ENCODE results near the gene KIAA0040. TPM values are rescaled to one million over a fixed set of nuclear protein-coding genes. Genes with fewer than 3 reads are reported as not detected.
A peak's percentile ranks its signal among the peaks of the same experiment; 100 is the strongest.

Gene KIAA0040
- total RNA-seq, 1 experiment from 2014 or later: 8.3 TPM

DNA sequence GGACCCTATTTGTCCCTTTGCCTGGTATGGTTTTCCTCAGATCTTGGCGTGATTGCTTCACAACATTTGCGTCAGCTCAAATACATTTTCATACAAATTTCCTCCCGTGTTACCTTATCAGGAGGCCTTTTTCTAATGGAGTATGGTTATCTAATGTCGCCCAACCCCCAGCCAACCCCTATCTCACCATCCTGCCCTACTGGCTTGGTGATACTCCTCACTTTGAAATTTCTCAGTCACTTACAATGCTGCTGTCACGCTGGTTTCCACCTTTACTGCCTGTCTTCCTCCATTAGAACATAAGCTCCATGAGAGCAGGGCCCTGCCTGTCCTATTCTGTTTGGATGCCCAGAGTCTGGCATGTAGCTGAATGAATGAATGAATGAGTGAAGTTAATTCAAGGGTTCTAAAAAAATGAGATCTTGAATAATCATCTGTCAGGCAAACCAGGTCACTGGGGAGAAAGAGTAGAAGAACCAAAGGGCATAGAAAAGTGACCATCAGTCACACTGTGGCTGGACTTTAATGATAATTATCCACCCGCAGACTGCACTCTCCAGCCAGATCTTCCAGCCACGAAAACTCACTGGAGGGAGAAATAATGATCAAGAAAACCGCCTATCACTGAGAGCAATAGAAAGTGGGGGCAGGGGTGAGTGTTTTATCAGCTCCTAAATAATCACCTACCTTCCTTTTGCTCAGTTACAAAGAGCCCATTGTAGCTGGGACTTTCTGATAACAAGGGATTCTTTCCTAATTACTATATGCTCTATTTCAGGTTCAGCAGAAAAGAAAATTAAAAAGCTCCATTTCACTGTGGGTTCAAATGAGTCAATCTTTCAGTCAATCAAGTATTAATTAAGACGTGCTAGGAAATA, 21.3 kb downstream of the KIAA0040 start:
- no peak for DNase-seq (ENCODE audit: low spot score)

DNA sequence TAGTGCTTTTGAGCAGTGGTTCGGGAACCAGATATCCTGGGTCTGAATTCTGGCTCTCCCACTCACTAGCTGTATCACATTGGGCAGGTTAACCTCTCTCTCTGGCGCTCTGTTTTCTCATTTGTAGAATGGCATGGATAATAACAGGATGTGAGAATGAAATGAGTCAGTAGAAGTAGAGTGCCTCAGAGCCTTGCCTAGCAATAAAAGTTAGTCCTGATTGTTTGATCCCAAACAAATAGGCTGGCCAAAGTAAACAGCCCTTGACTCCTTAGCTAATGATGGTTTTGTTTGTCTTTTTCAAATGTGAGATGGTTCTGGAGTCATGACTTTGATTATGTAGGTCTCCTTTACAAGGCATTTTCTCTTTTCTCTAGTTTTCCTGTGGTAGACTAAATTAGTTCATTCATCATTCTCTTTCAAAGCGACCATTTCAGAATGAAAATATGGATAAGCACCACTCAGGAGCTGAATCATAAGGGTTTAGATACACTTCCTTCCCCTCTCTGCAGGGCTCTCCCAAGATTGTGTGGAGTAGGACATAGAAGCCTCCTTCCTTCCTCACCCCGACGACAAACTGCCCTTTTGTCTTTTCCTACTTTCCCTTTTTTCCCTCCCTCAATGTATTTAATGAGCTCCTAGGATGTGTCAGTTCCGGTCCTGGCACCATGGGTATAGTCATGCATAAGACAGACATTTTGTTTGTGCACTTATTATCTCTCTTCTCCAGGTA, 23.1 kb downstream of the KIAA0040 start:
- DNase-seq (ENCODE audit: low spot score): peak; percentile 45

DNA sequence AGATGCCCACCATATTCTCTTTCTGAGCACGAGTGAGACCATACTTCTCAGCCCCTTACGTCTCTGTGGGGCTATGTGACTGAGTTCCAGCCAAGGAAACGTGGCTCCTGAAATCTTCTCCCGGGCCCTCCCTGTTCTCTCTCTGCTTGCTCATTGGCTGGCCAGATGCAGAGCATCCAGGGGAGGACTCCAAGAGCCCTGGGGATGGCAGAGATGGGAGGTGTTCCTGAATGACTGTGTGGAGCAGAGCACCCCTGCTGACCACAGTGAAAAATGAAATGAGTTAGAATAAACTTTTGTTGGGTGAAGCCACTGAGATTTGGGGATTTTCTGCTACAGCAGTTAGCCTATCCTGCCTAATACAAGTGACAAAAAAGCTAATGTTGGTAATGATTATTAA, 23.8 kb downstream of the KIAA0040 start:
- DNase-seq (ENCODE audit: low spot score): no peak

DNA sequence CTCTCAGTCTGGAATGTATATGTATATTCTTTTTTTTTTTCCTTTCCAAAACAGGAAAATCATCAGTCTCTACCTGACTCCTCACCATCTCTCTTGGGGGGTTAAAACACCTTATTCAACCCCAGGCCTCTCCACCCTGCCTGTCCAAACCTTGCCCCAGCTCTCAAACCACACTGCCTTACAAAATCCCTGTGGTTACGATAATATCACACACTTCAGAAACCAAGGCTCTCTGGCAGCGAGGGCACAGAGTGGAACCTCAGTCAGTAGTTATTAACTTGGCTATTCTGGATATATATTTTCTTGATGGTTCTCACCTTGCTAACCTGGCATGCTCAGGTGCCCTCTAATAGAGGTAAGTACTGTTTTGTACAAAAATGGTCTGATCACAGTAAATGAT, 24.7 kb downstream of the KIAA0040 start:
- no peak for DNase-seq (ENCODE audit: low spot score)

DNA sequence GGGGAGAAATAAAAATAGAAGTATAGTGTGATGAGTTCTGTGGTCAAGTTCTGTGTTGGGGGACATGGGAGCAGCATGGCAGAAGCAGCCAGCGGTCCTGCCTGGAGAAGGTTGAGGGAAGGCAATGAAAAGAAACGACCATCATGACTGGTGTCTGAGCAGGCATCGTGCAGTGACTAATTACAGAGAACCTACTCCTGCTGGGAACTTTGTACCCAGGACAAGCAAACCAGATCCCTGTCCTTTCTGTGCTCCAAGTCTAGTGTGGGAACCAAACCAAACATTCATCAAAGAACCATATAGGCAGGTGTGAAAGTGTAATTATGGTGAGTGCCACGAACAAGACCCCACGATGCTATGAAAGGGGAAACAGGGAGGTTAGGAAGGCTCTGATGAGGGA, 25.8 kb downstream of the KIAA0040 start:
- no peak for DNase-seq (ENCODE audit: low spot score)

DNA sequence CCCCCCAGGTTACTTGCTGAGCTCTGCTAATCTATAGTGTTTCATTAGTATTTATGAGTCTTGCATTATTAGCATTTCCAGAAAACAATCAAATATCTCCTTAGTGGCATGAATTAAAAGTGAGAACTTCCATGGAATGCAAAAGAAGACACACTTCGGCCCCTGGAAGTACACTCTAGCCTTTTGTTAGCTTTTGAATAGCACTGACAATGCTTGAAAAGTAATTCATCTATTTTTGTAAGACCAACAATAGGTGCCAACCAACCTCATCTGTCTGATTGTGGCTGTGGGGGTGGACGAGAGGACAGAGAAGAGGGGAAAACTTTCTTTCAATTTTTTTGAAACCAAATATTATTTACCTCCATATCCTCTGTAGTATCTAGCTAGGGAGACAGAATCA, 27.8 kb downstream of the KIAA0040 start:
- DNase-seq (ENCODE audit: low spot score): no peak

DNA sequence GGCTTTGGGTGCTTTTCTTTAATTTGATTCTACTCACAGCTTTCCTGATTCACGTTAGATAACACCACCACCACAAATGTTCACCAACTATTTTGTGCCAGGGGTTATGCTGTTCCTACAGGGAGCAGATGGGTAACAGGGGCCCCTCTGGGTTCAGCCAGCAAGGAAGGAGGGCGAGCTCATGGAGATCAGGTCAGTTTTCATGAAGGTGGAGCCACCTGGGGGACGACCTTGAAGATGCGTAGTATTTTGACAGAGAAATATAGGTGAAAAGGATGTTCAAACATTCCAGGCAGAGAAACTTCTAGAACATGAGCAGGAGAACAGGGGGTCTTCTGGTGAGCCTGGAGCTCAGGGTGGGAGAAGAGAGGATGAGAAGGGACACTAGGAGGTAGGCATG, 28.9 kb downstream of the KIAA0040 start:
- no peak for DNase-seq (ENCODE audit: low spot score)

DNA sequence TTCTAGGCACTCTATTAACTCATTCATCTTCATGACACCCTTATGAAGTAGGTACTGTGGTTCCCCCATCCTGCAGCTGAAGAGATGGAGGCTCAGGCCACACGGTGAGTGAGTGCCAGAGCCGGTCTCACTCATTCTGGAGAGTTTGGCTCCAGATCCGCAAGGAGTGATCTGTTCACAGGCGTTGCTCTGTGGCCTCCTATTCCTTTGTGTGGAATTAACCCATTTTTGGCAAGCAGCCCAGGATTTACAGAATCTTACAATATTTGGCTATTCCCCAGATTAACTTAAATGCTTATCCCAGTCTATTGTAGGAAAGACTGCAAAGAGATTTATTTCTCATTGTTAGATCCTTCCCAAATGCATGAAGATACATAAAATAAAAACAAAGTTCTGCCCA, 29.6 kb downstream of the KIAA0040 start:
- DNase-seq (ENCODE audit: low spot score): no peak

DNA sequence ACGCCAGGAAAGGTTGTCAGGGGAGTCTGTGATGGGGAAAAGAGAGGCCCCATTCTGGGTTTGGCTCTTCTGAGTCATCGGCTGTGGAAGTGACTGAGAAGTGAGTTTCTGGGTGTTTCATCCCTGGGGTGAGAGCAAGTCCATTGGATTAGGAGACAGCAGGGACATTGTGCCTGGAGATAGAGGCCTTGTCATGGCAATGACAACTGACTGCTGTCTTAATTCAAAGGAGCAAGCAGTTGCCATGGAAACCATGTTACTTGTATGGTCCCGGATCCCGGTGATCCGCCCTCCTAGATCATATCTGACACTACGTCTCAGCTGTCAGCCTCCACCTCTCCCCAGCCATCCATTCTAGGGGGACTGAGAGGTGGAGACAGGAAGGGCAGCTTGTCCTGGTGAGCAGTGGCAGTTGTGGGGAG, 34.4 kb downstream of the KIAA0040 start:
- DNase-seq (ENCODE audit: low spot score): no peak

DNA sequence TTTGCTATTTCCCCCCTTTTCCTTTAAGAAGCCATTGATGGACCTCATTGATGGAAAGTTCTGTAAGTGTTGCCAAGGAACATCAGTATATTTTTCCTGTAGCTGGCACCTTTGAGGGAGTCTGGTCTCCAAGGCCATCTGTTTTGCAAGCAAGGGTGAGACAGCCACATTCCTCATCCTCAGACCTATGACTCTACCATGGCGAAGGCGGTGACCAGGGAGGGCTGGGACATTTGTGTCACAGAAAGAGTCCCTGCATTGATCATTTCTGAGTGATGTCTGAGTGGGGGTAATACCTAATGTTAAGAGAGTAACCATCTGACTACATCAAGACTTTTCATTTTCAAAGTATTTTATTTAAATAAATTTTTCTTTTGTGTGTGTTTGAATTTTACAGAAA, 35.4 kb downstream of the KIAA0040 start:
- no peak for DNase-seq (ENCODE audit: low spot score)

DNA sequence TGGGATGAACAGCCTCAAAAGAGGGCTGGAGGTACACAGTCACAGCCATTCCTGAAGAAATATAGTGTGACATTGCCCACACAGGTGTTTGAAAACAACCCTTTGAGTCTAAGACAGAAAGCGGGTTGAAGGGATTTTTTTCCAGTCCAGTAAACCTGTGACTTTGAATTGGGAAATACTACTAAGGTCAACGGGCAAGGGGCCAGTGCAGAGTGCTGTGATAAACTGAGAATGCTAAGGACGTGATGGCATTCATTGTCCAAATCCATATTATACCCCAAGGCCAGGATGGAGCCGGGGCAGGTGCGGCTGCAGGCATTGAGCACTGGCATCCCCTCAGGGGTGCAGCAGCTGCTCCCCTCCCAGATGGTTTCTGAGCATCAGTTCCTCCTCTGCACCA, 36.6 kb downstream of the KIAA0040 start:
- DNase-seq (ENCODE audit: low spot score): no peak

DNA sequence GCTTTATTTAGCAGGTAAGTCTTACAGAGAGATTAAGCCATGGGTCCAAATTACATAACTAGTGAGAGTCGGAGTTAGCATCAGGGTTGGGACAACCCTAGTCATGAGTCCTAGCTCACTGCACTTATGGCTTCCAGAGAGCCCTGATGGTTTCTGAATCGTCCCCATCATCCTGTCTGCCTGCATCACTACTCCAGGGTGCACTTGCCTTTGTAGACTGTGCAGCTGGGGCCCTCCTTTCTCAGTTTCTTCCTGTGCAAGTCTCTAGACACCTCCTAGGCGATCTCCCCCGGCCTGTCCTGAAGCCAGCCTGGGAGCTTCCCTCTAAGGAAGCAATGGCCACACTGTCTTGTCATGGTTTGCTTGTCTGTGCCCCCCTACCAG, 37.1 kb downstream of the KIAA0040 start:
- no peak for DNase-seq (ENCODE audit: low spot score)

DNA sequence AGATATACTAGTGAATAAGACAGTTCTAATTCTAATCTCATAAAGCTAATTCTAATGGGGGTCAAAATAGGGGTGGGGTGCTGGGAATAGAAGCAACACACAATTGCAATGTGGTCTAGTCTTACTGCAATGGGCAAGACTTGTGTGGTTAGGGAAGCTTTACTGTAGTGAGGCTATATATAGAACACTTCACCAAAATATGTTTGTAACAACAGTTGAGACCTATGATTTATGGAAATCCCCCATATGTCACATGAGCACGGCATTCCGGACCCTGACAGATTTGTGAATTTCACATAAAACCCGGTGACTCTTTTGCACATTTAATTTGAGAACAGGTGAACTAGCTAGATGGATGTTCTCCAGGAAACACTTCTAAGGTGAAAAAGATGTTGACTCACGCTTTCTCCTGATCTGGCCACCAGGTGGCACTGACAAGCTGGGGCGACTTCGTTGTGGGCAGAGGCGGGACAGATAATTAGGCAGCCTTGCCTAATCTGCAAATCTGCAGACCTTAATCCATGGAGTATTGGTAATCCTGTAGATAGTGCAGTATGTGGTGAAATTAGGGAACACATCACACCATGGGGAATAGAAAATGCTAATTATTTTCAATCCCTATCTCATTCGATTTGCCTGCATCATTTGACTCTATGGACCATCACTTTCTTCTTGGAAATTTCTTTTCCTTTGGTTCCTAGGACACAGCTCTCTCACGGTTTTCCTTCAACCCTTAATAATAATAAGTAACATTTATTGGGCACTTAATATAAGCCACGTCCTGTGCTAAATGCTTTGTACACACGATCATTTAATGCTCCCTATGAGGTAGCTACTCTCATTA, 37.7 kb downstream of the KIAA0040 start:
- DNase-seq (ENCODE audit: low spot score): peak; percentile 81

DNA sequence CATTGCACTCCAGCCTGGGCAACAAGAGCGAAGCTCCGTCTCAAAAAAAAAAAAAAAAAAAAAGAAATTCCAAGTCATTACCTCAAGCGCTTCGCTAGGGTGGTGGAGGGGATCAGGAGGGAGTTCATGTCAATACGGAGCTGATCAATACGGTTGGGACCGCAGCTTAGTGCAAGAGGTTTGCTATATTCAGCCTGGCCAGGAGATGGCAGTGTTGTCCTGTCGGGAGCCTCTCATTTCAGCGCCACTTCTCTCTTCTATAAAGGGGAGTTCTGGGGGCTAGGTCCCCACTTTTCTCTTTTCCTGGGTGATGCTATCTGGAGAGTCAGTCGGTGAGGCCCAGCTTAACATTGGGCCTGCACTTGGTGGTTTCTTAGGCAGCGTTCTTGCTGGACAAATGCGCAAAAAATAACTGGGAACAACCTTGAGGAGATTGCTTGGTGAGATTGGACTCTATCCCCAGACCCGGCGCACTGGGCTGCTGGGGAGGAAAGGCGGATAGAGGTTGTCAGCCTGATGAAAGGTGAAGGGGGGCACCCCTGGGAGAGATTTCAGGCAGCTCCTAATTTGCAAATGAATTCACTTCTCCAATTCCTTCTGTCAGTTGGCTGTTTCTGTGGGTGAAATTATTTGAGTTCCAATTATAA, 40.4 kb downstream of the KIAA0040 start:
- peak; percentile 67 for DNase-seq (ENCODE audit: low spot score)

DNA sequence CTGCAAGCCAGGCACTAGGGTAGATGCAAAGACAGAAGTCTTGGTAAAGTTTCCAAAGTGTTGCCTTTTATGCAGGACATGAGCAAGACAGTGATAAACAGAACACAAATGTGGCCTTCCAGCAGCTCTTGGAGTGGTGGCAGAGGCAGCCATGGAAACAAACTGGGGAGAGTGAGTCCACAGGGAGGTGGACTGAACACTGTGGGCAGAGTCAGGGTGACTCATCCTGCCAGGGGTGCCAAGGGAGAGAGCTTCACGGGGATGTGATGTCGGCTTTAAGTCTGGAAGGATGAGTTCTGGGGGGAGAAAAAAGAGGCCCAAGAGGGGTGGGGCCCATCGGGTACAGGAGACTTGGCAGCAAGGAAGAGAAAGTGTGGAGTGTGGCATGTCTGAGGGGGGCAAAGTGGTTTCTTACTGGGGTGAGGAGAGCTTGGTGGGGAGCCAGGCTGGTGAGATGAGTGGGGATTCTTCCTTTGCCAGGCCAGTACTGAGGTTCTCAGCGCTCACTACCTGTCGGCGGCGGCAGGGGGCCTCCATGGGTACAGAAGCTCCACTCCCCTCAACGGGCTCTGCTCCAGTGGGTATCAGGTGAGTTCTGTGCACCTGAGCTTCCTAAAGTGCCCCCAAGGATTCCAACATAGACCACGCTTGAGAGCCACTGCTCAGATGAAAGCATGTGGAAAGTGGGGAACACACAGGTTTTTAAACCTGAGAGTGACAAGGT, 41.8 kb downstream of the KIAA0040 start:
- DNase-seq (ENCODE audit: low spot score): no peak

DNA sequence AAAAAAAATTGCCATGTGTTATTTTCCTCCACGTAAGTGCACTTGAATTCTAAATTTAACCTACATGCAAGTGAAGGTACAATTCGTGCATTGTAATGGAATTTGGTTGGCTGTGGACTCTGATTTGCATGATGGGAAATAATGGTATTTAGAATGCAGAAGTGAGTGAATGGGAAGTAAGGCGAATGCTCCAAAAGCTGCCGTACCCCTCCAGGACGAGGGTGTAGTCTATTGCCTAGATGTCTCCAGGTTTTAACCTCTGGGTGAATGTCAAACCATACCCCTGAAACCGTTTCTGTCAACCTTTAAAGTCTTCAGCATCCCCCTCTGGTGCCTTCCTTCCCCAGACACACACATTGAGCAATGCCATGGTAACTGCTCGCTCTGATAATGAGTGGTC, 44.5 kb downstream of the KIAA0040 start:
- no peak for DNase-seq (ENCODE audit: low spot score)

DNA sequence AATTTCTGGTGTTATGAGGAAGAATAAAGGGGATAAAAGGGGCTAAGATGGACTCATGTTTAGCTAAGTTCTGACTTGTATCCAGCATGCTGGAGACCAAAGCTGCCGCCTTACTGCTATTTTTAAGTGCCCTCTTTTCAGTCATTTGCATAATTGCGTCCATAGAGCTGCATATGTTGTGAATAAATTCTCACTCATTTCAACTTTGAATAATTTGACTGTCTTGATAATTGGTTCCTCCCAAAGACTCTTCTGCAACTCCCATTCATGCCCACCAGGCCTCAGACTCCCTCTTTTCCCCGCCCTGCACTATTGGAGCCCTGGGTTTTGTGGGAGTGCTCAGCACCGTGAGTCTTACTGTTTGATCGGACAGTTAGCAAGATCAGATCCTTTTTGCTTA, 45.0 kb downstream of the KIAA0040 start:
- DNase-seq (ENCODE audit: low spot score): no peak

DNA sequence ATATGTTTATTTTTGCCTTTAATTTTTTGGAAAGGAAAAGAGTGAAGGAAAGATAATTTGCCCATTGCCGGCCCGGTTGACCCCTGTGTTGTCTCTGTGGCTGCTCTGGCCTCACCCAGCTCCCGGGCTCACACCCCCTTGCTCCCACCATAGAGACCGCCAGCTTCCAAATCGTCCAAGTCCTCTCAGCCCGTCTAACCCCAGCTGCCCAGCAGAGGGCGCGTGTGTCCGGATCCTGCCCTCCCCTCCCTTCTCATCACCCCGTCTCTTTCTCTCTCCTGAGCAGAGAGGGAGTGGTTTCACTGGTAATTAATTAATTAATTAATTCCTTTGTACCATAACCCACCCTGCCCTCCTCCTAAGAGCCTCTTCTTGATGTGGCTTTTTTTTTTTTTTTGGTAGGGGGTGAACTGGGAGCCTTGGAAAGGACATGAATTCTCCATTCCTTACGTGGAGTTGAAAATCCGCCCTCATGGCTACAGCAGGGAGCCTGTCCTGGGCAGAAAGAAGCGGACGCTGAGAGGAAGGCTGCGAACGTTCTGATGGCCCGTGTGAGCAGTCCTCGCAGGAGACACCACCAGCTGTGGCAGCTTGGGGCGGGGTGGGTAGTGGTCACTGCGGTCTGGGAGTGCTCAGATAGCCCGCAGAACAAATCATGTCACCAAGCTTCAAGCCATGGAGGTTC, 45.9 kb downstream of the KIAA0040 start:
- DNase-seq (ENCODE audit: low spot score): peak; percentile 74

DNA sequence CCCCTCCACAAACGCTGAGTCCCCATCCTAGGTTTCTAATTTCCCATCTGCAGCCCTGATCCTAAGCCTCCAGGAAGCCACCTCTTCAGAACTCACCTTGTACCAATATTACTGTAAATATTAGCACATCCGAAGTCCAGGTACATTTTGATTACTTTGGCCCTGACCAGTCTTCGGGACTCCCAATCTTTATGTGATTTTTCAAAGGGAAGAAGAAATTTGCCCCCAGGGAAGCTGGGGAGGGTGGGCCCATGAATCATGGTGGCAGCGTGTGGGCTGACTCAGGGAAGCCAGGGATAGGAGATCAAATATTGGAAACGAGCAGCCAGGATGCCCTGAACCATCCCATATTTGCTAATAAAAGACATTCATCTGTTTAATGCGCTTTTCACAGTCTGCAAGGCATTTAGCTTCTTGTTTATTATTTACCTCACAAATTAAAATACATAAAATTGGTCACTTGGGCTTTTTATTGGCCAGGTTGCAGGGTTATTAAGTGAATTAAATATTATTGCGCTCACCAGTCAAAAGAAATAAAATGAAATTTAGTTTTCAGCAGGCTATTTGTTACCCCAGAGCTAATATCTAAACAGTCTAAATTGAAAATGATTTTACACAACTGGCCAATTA, 46.6 kb downstream of the KIAA0040 start:
- DNase-seq (ENCODE audit: low spot score): no peak

DNA sequence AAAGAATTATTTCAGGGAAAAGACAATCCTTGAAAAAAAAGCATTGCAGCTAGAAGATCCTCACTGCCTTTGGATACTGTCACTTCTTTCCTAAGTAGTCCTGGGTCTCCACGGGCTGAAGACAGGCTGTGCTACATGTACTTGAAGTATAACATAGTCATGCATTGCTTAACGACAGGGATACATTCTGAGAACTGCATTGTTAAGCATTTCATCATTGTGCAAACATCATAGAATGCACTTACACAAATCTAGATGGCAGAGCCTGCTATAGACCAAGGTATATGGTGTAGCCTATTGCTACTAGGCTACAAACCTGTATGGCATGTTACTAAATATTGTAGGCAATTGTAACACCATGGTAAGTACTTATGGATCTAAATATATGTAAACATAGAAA, 54.0 kb downstream of the KIAA0040 start:
- no peak for DNase-seq (ENCODE audit: low spot score)

Data from HT-29 (cell line).